Transverse colon (tissue), 3 donors: ENCODE results near the gene TCAIM.

Source experiments
- CTCF ChIP-seq, 5 experiments: fragments of 200-600 bp in 3 of 5; fragments of 450-650 bp in 2 of 5; sonication (generic) in 3 of 5; IDR thresholded peaks; 1 replicate in 2 of 5; 2 replicates in 3 of 5; pipeline ENCODE4 v1.5.1; 2016 to 2017; ENCODE audit warnings: antibody characterized with exemption in 5 of 5, inconsistent platforms in 3 of 5, mild to moderate bottlenecking in 2 of 5, moderate library complexity in 1 of 5
- EP300 ChIP-seq: sonication (generic); formaldehyde crosslinking; IDR thresholded peaks from one replicate; pipeline ENCODE4 v1.6.1; 2017; ENCODE audit warnings: antibody characterized with exemption, low read depth
- POLR2A ChIP-seq: fragments of 450-650 bp; IDR thresholded peaks from one replicate; pipeline ENCODE4 v1.6.1; 2016; ENCODE audit warnings: antibody characterized with exemption, mild to moderate bottlenecking, moderate library complexity

DNA sequence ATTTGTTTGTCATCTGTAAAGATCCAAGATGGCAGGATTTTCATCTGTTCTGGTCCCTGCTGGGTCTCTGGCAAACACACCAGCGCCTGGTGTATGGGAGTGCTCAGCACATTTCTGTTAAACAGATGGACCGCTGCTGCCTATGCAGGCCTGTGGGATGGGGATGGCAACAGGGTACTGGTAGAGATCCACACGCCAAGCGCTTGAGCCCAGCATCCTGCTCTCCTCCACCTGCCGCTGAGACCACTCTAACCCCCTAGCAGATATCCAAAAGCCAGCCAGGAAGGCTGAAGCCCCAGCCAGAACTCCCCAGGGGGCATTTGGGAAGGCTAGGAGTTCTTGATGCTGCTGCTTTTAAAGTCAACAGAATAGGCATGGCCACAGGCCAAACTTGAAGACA, 107.2 kb downstream of the TCAIM start:
- no peak for TF ChIP-seq CTCF (IDR thresholded peaks at IDR 0.05)
- TF ChIP-seq POLR2A: no peak
- TF ChIP-seq EP300: no peak
